HG03064 (cell line): ENCODE results near the gene ATF4.

Experiments
- ATAC-seq: cut with Tn5 transposase; IDR thresholded peaks from one replicate; pipeline ENCODE4 v1.9.1; 2021; ENCODE audit warnings: low read depth; ENCODE audit not compliant: unreplicated experiment

The ATF4 gene

GRCh38 chr22:39528080-39528661 is 7.8 kb downstream of the ATF4 start:
- ATAC-seq, result no peak

- no peak for ATAC-seq
Observed at GRCh38 chr22:39528681-39529486, 8.5 kb downstream of the ATF4 start.

- no peak for ATAC-seq
Observed at GRCh38 chr22:39529487-39529851, 9.1 kb downstream of the ATF4 start.

- no peak for ATAC-seq
Observed at GRCh38 chr22:39530116-39530515, 9.8 kb downstream of the ATF4 start.

GRCh38 chr22:39530692-39531331 is 10.4 kb downstream of the ATF4 start:
- no peak for ATAC-seq

- ATAC-seq, result peak; percentile 62
Observed at GRCh38 chr22:39532215-39533073, 12.1 kb downstream of the ATF4 start, which contains the start of gene RPS19BP1. RPS19BP1 (minus strand) TSS chr22:39532748; CDS start chr22:39532738, 10 bp downstream.

GRCh38 chr22:39534092-39534506 is 13.7 kb downstream of the ATF4 start:
- no peak for ATAC-seq

GRCh38 chr22:39534591-39535356 is 14.4 kb downstream of the ATF4 start:
- no peak for ATAC-seq

- ATAC-seq, result no peak
Observed at GRCh38 chr22:39535357-39535725, 15.0 kb downstream of the ATF4 start.

- ATAC-seq, result no peak
Observed at GRCh38 chr22:39535831-39536449, 15.6 kb downstream of the ATF4 start.

- ATAC-seq, result no peak
Observed at GRCh38 chr22:39536711-39537110, 16.3 kb downstream of the ATF4 start.

GRCh38 chr22:39537975-39538374 is 17.6 kb downstream of the ATF4 start:
- no peak for ATAC-seq

GRCh38 chr22:39543095-39543494 is 22.7 kb downstream of the ATF4 start:
- no peak for ATAC-seq

GRCh38 chr22:39545386-39546365 is 25.3 kb downstream of the ATF4 start:
- ATAC-seq, result no peak

GRCh38 chr22:39546889-39547586 is 26.7 kb downstream of the ATF4 start:
- no peak for ATAC-seq

- ATAC-seq, result no peak
Observed at GRCh38 chr22:39547587-39547947, 27.2 kb downstream of the ATF4 start.

GRCh38 chr22:39553429-39553828 is 33.1 kb downstream of the ATF4 start:
- no peak for ATAC-seq

GRCh38 chr22:39554151-39554550 is 33.8 kb downstream of the ATF4 start:
- ATAC-seq, result no peak
